Right ventricle myocardium superior (tissue), 1 donor: ENCODE data around the gene FAM217A. TPM values are rescaled to one million over a fixed set of nuclear protein-coding genes. Genes with fewer than 3 reads are reported as not detected.
"Not testable (repeated sequence)": the region's sequence is repeated elsewhere in the genome, so short reads cannot be mapped to it uniquely, and the experiment has no call there.

ENCODE experiments used
- ATAC-seq: fragments of 200-7000 bp; cut with Tn5 transposase; one replicate; pipeline ENCODE4 v1.9.1; 2020; ENCODE audit warnings: mild to moderate bottlenecking; ENCODE audit not compliant: poor library complexity
- DNase-seq: peaks from one replicate; pipeline ENCODE4 v3.0.0-alpha.2; 2020
- intact Hi-C: fragments of 100-400 bp; cut with DNase I; formaldehyde crosslinking; loops from one replicate; pipeline ENCODE4 v1.11.2; 2022
- total RNA-seq: library from RNA; stranded (reverse); fragmentation: NEBNext Ultra II Directional; extraction: Animal tissue kit (Norgen Biotek cat#: 25700); gene quantifications from one replicate; pipeline ENCODE4 v1.2.1, GENCODE V29; 2021
- donor health status: DM: no; HTN: yes; CAD: no; lungs with severe emphysema.

FAM217A gene
- total RNA-seq, 1 donor from 2014 or later: not detected

GRCh38 chr6:4091941-4092340 is 13.0 kb upstream of the FAM217A start:
- DNase-seq (no peak), ATAC-seq (no peak)
- intact Hi-C loops: no loop called here

GRCh38 chr6:4090043-4090442 is 11.1 kb upstream of the FAM217A start:
- DNase-seq, intact Hi-C loops, ATAC-seq: not testable (repeated sequence)

GRCh38 chr6:4088704-4089103 is 9.8 kb upstream of the FAM217A start:
- DNase-seq (no peak), ATAC-seq (no peak)
- intact Hi-C loops: no loop called here

- DNase-seq: no peak
- ATAC-seq: no peak
- intact Hi-C loops: no loop called here
Measured at GRCh38 chr6:4085332-4085700, 6.4 kb upstream of the FAM217A start.

- DNase-seq: no peak
- intact Hi-C loops: no loop called here
- ATAC-seq: no peak
Measured at GRCh38 chr6:4084444-4085331, 5.8 kb upstream of the FAM217A start.

- DNase-seq (no peak), ATAC-seq (no peak)
- intact Hi-C loops: no loop called here
Measured at GRCh38 chr6:4074478-4075235, 4.3 kb downstream of the FAM217A start.

GRCh38 chr6:4071330-4071729 is 7.6 kb downstream of the FAM217A start:
- ATAC-seq (no peak), DNase-seq (no peak)
- intact Hi-C loops: no loop called here

- intact Hi-C loops: loop anchor here (10.0 kb wide), 1 partner anchor 56 kb away; no protein-coding TSS in a partner anchor
- ATAC-seq (no peak), DNase-seq (no peak)
Measured at GRCh38 chr6:4069199-4069598, 9.7 kb downstream of the FAM217A start.

- no peak for DNase-seq
- intact Hi-C loops: loop anchor here (10.0 kb wide), 1 partner anchor 57 kb away; no protein-coding TSS in a partner anchor
- no peak for ATAC-seq
Measured at GRCh38 chr6:4067673-4068072, 11.3 kb downstream of the FAM217A start.

- intact Hi-C loops: loop anchor here (10.0 kb wide), 1 partner anchor 59 kb away; no protein-coding TSS in a partner anchor
- peak; percentile 22 for ATAC-seq
Measured at GRCh38 chr6:4066029-4066755, 12.7 kb downstream of the FAM217A start.

GRCh38 chr6:4059115-4059777 is 19.7 kb downstream of the FAM217A start:
- intact Hi-C loops: no loop called here

More at GRCh38 chr6:4066029-4066755, 12.7 kb downstream of the FAM217A start:
- DNase-seq: no peak

GRCh38 chr6:4057036-4057435 is 21.9 kb downstream of the FAM217A start:
- DNase-seq (no peak), ATAC-seq (no peak)
- intact Hi-C loops: no loop called here

More at GRCh38 chr6:4059115-4059777, 19.7 kb downstream of the FAM217A start:
- ATAC-seq (no peak), DNase-seq (no peak)

- intact Hi-C loops: no loop called here
Measured at GRCh38 chr6:4055420-4056041, 23.4 kb downstream of the FAM217A start.

GRCh38 chr6:4049246-4049645 is 29.7 kb downstream of the FAM217A start:
- intact Hi-C loops: no loop called here
- no peak for ATAC-seq
- DNase-seq: no peak

More at GRCh38 chr6:4055420-4056041, 23.4 kb downstream of the FAM217A start:
- no peak for DNase-seq
- peak; percentile 83 for ATAC-seq

- no peak for DNase-seq
- intact Hi-C loops: no loop called here
- ATAC-seq: no peak
Measured at GRCh38 chr6:4041480-4041879, 37.5 kb downstream of the FAM217A start.

- ATAC-seq: no peak
- no peak for DNase-seq
- intact Hi-C loops: no loop called here
Measured at GRCh38 chr6:4039348-4039747, 39.6 kb downstream of the FAM217A start.

GRCh38 chr6:4036581-4036980 is 42.4 kb downstream of the FAM217A start:
- ATAC-seq: no peak
- intact Hi-C loops: no loop called here

GRCh38 chr6:4032475-4032874 is 46.5 kb downstream of the FAM217A start:
- intact Hi-C loops: no loop called here

More at GRCh38 chr6:4036581-4036980, 42.4 kb downstream of the FAM217A start:
- no peak for DNase-seq

More at GRCh38 chr6:4032475-4032874, 46.5 kb downstream of the FAM217A start:
- DNase-seq (no peak), ATAC-seq (no peak)
